BLaER1 (cell line): Measurements from ENCODE around the gene FARP2.
"Not testable (repeated sequence)": the region's sequence is repeated elsewhere in the genome, so short reads cannot be mapped to it uniquely, and the experiment has no call there.

Experiments
- H3K27ac ChIP-seq: shearing (Covaris generic); formaldehyde crosslinking; 2 replicates; pipeline ENCODE4 v1.8.1; 2022
- H3K27me3 ChIP-seq: shearing (Covaris generic); formaldehyde crosslinking; 2 replicates; pipeline ENCODE4 v1.8.1; 2022
- H3K36me3 ChIP-seq: shearing (Covaris generic); formaldehyde crosslinking; 2 replicates; pipeline ENCODE4 v1.8.1; 2022
- H3K4me1 ChIP-seq: shearing (Covaris generic); formaldehyde crosslinking; 2 replicates; pipeline ENCODE4 v1.8.1; 2022
- H3K4me2 ChIP-seq: shearing (Covaris generic); formaldehyde crosslinking; 2 replicates; pipeline ENCODE4 v1.8.1; 2022
- H3K4me3 ChIP-seq: shearing (Covaris generic); formaldehyde crosslinking; 2 replicates; pipeline ENCODE4 v1.8.1; 2022
- H3K9ac ChIP-seq: shearing (Covaris generic); formaldehyde crosslinking; 2 replicates; pipeline ENCODE4 v1.8.1; 2022
- H3K9me3 ChIP-seq: shearing (Covaris generic); formaldehyde crosslinking; 2 replicates; pipeline ENCODE4 v1.8.1; 2022
- H4K20me1 ChIP-seq: shearing (Covaris generic); formaldehyde crosslinking; 2 replicates; pipeline ENCODE4 v1.8.1; 2022
- Cebpa-rat ChIP-seq: shearing (Covaris generic); IDR thresholded peaks from 2 replicates; pipeline ENCODE4 v1.8.1; 2022

Gene FARP2

GRCh38 chr2:241514986-241515737 is 159.1 kb downstream of the FARP2 start:
- H3K9ac ChIP-seq, result no peak overlapping the region

GRCh38 chr2:241516520-241516965 is 160.5 kb downstream of the FARP2 start:
- Histone ChIP-seq H3K27ac (no peak overlapping the region), H3K27me3 (no peaks in the 10 kb centered on the region), H3K36me3 (no peaks in the 10 kb centered on the region), H4K20me1 (no peaks in the 10 kb centered on the region), H3K4me1 (peaks cover 18% of the 10 kb centered on the region), H3K9ac (no peak overlapping the region), H3K4me3 (no peak overlapping the region), H3K4me2 (no peak overlapping the region), H3K9me3 (no peaks in the 10 kb centered on the region; the same call in 1 of the 2 replicates)
- no peak for TF ChIP-seq Cebpa-rat

More at GRCh38 chr2:241514986-241515737, 159.1 kb downstream of the FARP2 start:
- H3K9me3 ChIP-seq, result no peaks in the 10 kb centered on the region; the same call in 1 of the 2 replicates
- no peaks in the 10 kb centered on the region for H4K20me1 ChIP-seq
- peaks cover 9% of the 10 kb centered on the region for H3K4me1 ChIP-seq
- no peaks in the 10 kb centered on the region for H3K27me3 ChIP-seq
- H3K36me3 ChIP-seq, result no peaks in the 10 kb centered on the region
- H3K4me3 ChIP-seq, result no peak overlapping the region
- TF ChIP-seq Cebpa-rat, result no peak
- no peak overlapping the region for H3K27ac ChIP-seq
- H3K4me2 ChIP-seq, result no peak overlapping the region

GRCh38 chr2:241517297-241517696 is 161.2 kb downstream of the FARP2 start:
- no peak overlapping the region for H3K9ac ChIP-seq
- H3K36me3 ChIP-seq, result no peaks in the 10 kb centered on the region
- no peak overlapping the region for H3K27ac ChIP-seq
- no peaks in the 10 kb centered on the region for H4K20me1 ChIP-seq
- no peak overlapping the region for H3K4me3 ChIP-seq
- no peaks in the 10 kb centered on the region for H3K27me3 ChIP-seq
- H3K4me2 ChIP-seq, result no peak overlapping the region
- H3K4me1 ChIP-seq, result peaks cover 18% of the 10 kb centered on the region
- no peak for TF ChIP-seq Cebpa-rat
- H3K9me3 ChIP-seq, result no peaks in the 10 kb centered on the region; the same call in 1 of the 2 replicates

GRCh38 chr2:241519669-241520068 is 163.6 kb downstream of the FARP2 start:
- peak overlapping the region; percentile 46 for H3K4me2 ChIP-seq
- H4K20me1 ChIP-seq, result no peaks in the 10 kb centered on the region
- no peaks in the 10 kb centered on the region for H3K36me3 ChIP-seq
- H3K27me3 ChIP-seq, result no peaks in the 10 kb centered on the region
- H3K4me1 ChIP-seq, result peaks cover 18% of the 10 kb centered on the region
- no peak overlapping the region for H3K4me3 ChIP-seq
- peaks cover 10% of the 10 kb centered on the region for H3K9me3 ChIP-seq
- TF ChIP-seq Cebpa-rat, result no peak
- H3K27ac ChIP-seq, result no peak overlapping the region
- H3K9ac ChIP-seq, result no peak overlapping the region

GRCh38 chr2:241522477-241522876 is 166.4 kb downstream of the FARP2 start:
- no peaks in the 10 kb centered on the region for H3K27me3 ChIP-seq

GRCh38 chr2:241525818-241526780 is 170.0 kb downstream of the FARP2 start:
- H4K20me1 ChIP-seq, H3K4me2 ChIP-seq, H3K27ac ChIP-seq, H3K9ac ChIP-seq, H3K36me3 ChIP-seq, H3K4me3 ChIP-seq, H3K27me3 ChIP-seq, H3K4me1 ChIP-seq: not testable (repeated sequence)
- H3K9me3 ChIP-seq, result peaks cover 37% of the 10 kb centered on the region

More at GRCh38 chr2:241522477-241522876, 166.4 kb downstream of the FARP2 start:
- Histone ChIP-seq H4K20me1 (no peaks in the 10 kb centered on the region), H3K4me2 (no peak overlapping the region), H3K36me3 (no peaks in the 10 kb centered on the region), H3K4me1 (peaks cover 18% of the 10 kb centered on the region), H3K4me3 (no peak overlapping the region), H3K9ac (no peak overlapping the region), H3K27ac (no peak overlapping the region), H3K9me3 (peaks cover 36% of the 10 kb centered on the region)
- no peak for TF ChIP-seq Cebpa-rat

- Histone ChIP-seq H3K27me3 (no peaks in the 10 kb centered on the region), H3K4me2 (no peak overlapping the region), H4K20me1 (no peaks in the 10 kb centered on the region), H3K27ac (no peak overlapping the region), H3K4me1 (no peaks in the 10 kb centered on the region), H3K36me3 (no peaks in the 10 kb centered on the region), H3K4me3 (no peak overlapping the region), H3K9ac (no peak overlapping the region), H3K9me3 (peaks cover 19% of the 10 kb centered on the region)
- TF ChIP-seq Cebpa-rat, result no peak
These were observed 174.5 kb downstream of the FARP2 start for GRCh38 chr2:241530571-241530970.

- Histone ChIP-seq H3K27me3 (no peaks in the 10 kb centered on the region), H3K9ac (no peak overlapping the region), H3K27ac (no peak overlapping the region), H4K20me1 (no peaks in the 10 kb centered on the region), H3K4me2 (no peak overlapping the region), H3K4me3 (no peak overlapping the region), H3K36me3 (no peaks in the 10 kb centered on the region), H3K9me3 (peaks cover 13% of the 10 kb centered on the region), H3K4me1 (peaks cover 3% of the 10 kb centered on the region)
- TF ChIP-seq Cebpa-rat, result no peak
These were observed 175.2 kb downstream of the FARP2 start for GRCh38 chr2:241531161-241531722.

- Histone ChIP-seq H3K4me2 (no peak overlapping the region), H4K20me1 (no peaks in the 10 kb centered on the region), H3K9me3 (peaks cover 3% of the 10 kb centered on the region; the same call in 1 of the 2 replicates), H3K4me1 (peaks cover 9% of the 10 kb centered on the region), H3K36me3 (no peaks in the 10 kb centered on the region), H3K4me3 (no peak overlapping the region), H3K9ac (no peak overlapping the region), H3K27ac (no peak overlapping the region), H3K27me3 (no peaks in the 10 kb centered on the region)
- no peak for TF ChIP-seq Cebpa-rat
These were observed 176.1 kb downstream of the FARP2 start for GRCh38 chr2:241532168-241532567.
